Osteoblast (primary cell): ENCODE results near the gene HMGXB3. TPM values are rescaled to one million over a fixed set of nuclear protein-coding genes. Genes with fewer than 3 reads are reported as not detected.

Experiments
- DNase-seq: peaks from one replicate; pipeline ENCODE4 v3.0.0; 2011; ENCODE audit warnings: low spot score, mixed read lengths; ENCODE audit not compliant: insufficient read length; ENCODE audit errors: missing footprints
- H2AFZ ChIP-seq: 2 replicates; pipeline ENCODE4 v1.6.0; 2011; ENCODE audit warnings: mild to moderate bottlenecking, low read length
- H3K27ac ChIP-seq: 2 replicates; pipeline ENCODE4 v1.5.1; 2011; ENCODE audit warnings: mild to moderate bottlenecking, low read depth, low read length, moderate library complexity
- H3K27me3 ChIP-seq: 2 replicates; pipeline ENCODE4 v1.6.0; 2012; ENCODE audit warnings: mild to moderate bottlenecking, control low read depth, inconsistent platforms, low read length, moderate library complexity; ENCODE audit not compliant: insufficient read depth
- H3K36me3 ChIP-seq: 2 replicates; pipeline ENCODE4 v1.5.1; 2011; ENCODE audit warnings: mild to moderate bottlenecking, low read length, control low read depth, moderate library complexity; ENCODE audit not compliant: insufficient read depth
- H3K4me1 ChIP-seq: 2 replicates; pipeline ENCODE4 v1.5.1; 2011; ENCODE audit warnings: mild to moderate bottlenecking, low read length, control low read depth, moderate library complexity; ENCODE audit not compliant: insufficient read depth
- H3K4me2 ChIP-seq: 2 replicates; pipeline ENCODE4 v1.6.0; 2011; ENCODE audit warnings: mild to moderate bottlenecking, low read length; ENCODE audit not compliant: insufficient read depth
- H3K4me3 ChIP-seq: fragments of 200-600 bp; sonication (generic); 3 replicates; pipeline ENCODE4 v1.5.1; 2012; ENCODE audit warnings: mild to moderate bottlenecking, low read length, inconsistent platforms; ENCODE audit not compliant: insufficient read depth
- H3K79me2 ChIP-seq: 2 replicates; pipeline ENCODE4 v1.6.0; 2012; ENCODE audit warnings: mild to moderate bottlenecking, low read length, control low read depth, inconsistent platforms; ENCODE audit not compliant: insufficient read depth
- H3K9me3 ChIP-seq: 2 replicates; pipeline ENCODE4 v1.5.1; 2011; ENCODE audit warnings: low read depth, low read length, control low read depth
- H4K20me1 ChIP-seq: 2 replicates; pipeline ENCODE4 v1.6.0; 2012; ENCODE audit warnings: mild to moderate bottlenecking, low read length, control low read depth; ENCODE audit not compliant: insufficient read depth
- CTCF ChIP-seq: IDR thresholded peaks from 2 replicates; pipeline ENCODE4 v1.5.1; 2011; ENCODE audit warnings: mild to moderate bottlenecking, low read depth, low read length, moderate library complexity; ENCODE audit errors: extremely low read depth
- total RNA-seq: library from RNA; depleted of rRNA; stranded (reverse); fragments of >200 nt; gene quantifications from 2 replicates; pipeline ENCODE4 v1.2.3, GENCODE V29; 2012

HMGXB3 gene
- total RNA-seq, 1 donor = 54.3 TPM

- no peaks in the 10 kb centered on the region for H3K9me3 ChIP-seq
- no peaks in the 10 kb centered on the region for H3K27me3 ChIP-seq
- no peaks in the 10 kb centered on the region for H3K36me3 ChIP-seq
- H2AFZ ChIP-seq = no peak overlapping the region
- H3K4me2 ChIP-seq = no peak overlapping the region
- DNase-seq = no peak
- no peaks in the 10 kb centered on the region for H4K20me1 ChIP-seq
- peaks cover 14% of the 10 kb centered on the region for H3K4me1 ChIP-seq
- TF ChIP-seq CTCF = no peak
- no peak overlapping the region for H3K4me3 ChIP-seq
- H3K27ac ChIP-seq = no peak overlapping the region
- peaks cover 18% of the 10 kb centered on the region for H3K79me2 ChIP-seq
Observed at GRCh38 chr5:149963729-149964128, 36.8 kb upstream of the HMGXB3 start.

GRCh38 chr5:149966946-149967345 is 33.6 kb upstream of the HMGXB3 start:
- Histone ChIP-seq H3K36me3 (no peaks in the 10 kb centered on the region), H2AFZ (no peak overlapping the region), H3K4me1 (no peaks in the 10 kb centered on the region), H3K9me3 (no peaks in the 10 kb centered on the region), H3K4me2 (no peak overlapping the region), H3K79me2 (peaks cover 15% of the 10 kb centered on the region), H4K20me1 (no peaks in the 10 kb centered on the region), H3K4me3 (no peak overlapping the region), H3K27ac (no peak overlapping the region), H3K27me3 (no peaks in the 10 kb centered on the region)
- no peak for TF ChIP-seq CTCF
- DNase-seq = no peak

- no peak for DNase-seq
- TF ChIP-seq CTCF = no peak
- no peak overlapping the region for H2AFZ ChIP-seq
- peaks cover 11% of the 10 kb centered on the region for H3K79me2 ChIP-seq
- H3K4me3 ChIP-seq = no peak overlapping the region
- no peaks in the 10 kb centered on the region for H3K36me3 ChIP-seq
- no peak overlapping the region for H3K27ac ChIP-seq
- H3K4me2 ChIP-seq = no peak overlapping the region
- no peaks in the 10 kb centered on the region for H4K20me1 ChIP-seq
- H3K4me1 ChIP-seq = no peaks in the 10 kb centered on the region
- H3K27me3 ChIP-seq = no peaks in the 10 kb centered on the region
- no peaks in the 10 kb centered on the region for H3K9me3 ChIP-seq
Observed at GRCh38 chr5:149969181-149969930, 31.2 kb upstream of the HMGXB3 start.

- Histone ChIP-seq H3K36me3 (peaks cover 17% of the 10 kb centered on the region), H3K9me3 (no peaks in the 10 kb centered on the region), H3K27ac (no peak overlapping the region), H3K27me3 (no peaks in the 10 kb centered on the region), H4K20me1 (peaks cover 10% of the 10 kb centered on the region), H3K4me2 (no peak overlapping the region), H3K79me2 (no peaks in the 10 kb centered on the region), H3K4me1 (no peaks in the 10 kb centered on the region), H2AFZ (no peak overlapping the region), H3K4me3 (no peak overlapping the region)
- TF ChIP-seq CTCF = no peak
- no peak for DNase-seq
Observed at GRCh38 chr5:149975409-149975808, 25.1 kb upstream of the HMGXB3 start.
